ENCODE measurements around the gene CLCA1.

Gene CLCA1

GRCh38 chr1:86523670-86524354 lies 55.1 kb downstream of the CLCA1 start:
- no peak overlapping the region for H3K27ac ChIP-seq (ENCODE audit: low read depth, low read length)
- no peak for DNase-seq
- no peak overlapping the region for H3K18ac ChIP-seq (ENCODE audit: low read length)
- H2BK120ac ChIP-seq (ENCODE audit: insufficient read depth, low read length, poor library complexity): no peak overlapping the region
- no peak overlapping the region for H3K14ac ChIP-seq (ENCODE audit: low read length)
- no peak overlapping the region for H4K91ac ChIP-seq (ENCODE audit: low read depth, low read length)
- no peak overlapping the region for H4K8ac ChIP-seq (ENCODE audit: low read depth, low read length)
- H4K12ac ChIP-seq (ENCODE audit: low read depth, low read length): no peak overlapping the region
- no peak overlapping the region for H2AK5ac ChIP-seq (ENCODE audit: low read length)
- no peak overlapping the region for H3K9ac ChIP-seq (ENCODE audit: low read length)
- H3K79me2 ChIP-seq (ENCODE audit: control insufficient read depth, insufficient read depth, low read length, poor library complexity): no peaks in the 10 kb centered on the region
- H3K4me3 ChIP-seq (ENCODE audit: low read depth, low read length): no peak overlapping the region
- no peak overlapping the region for H2AFZ ChIP-seq (ENCODE audit: insufficient read depth, low read length, poor library complexity)
- no peak overlapping the region for H3K23ac ChIP-seq (ENCODE audit: low read length)
- peaks cover 6% of the 10 kb centered on the region for H3K9me3 ChIP-seq (ENCODE audit: insufficient read depth, low read depth, low read length)
- H3K4me1 ChIP-seq (ENCODE audit: control insufficient read depth in 1 of 2, insufficient read depth in 2 of 2, low read length in 2 of 2): no peaks in the 10 kb centered on the region
- H2BK5ac ChIP-seq (ENCODE audit: low read depth, low read length, poor library complexity): no peak overlapping the region
- no CpG with 5 or more reads among the region's 32 CpGs for WGBS (ENCODE audit: extremely low coverage, insufficient coverage, insufficient read length)
- H3K36me3 ChIP-seq (ENCODE audit: control insufficient read depth in 1 of 2, insufficient read depth in 2 of 2, low read length in 2 of 2): no peaks in the 10 kb centered on the region
- H3K4me2 ChIP-seq (ENCODE audit: low read length): no peak overlapping the region
- no peaks in the 10 kb centered on the region for H3K27me3 ChIP-seq (ENCODE audit: insufficient read depth, low read length)
- no peaks in the 10 kb centered on the region for H3K79me1 ChIP-seq (ENCODE audit: low read length)
- H3K4ac ChIP-seq (ENCODE audit: low read depth, low read length): no peak overlapping the region
- no peak overlapping the region for H2BK12ac ChIP-seq (ENCODE audit: low read length)

GRCh38 chr1:86527306-86527705 lies 58.6 kb downstream of the CLCA1 start:
- no CpG with 5 or more reads among the region's 4 CpGs for WGBS (ENCODE audit: extremely low coverage, insufficient coverage, insufficient read length)
- Histone ChIP-seq H3K4me1 (ENCODE audit: control insufficient read depth in 1 of 2, insufficient read depth in 2 of 2, low read length in 2 of 2) (no peaks in the 10 kb centered on the region), H3K23ac (ENCODE audit: low read length) (no peak overlapping the region), H3K79me2 (ENCODE audit: control insufficient read depth, insufficient read depth, low read length, poor library complexity) (no peaks in the 10 kb centered on the region), H3K36me3 (ENCODE audit: control insufficient read depth in 1 of 2, insufficient read depth in 2 of 2, low read length in 2 of 2) (no peaks in the 10 kb centered on the region), H3K79me1 (ENCODE audit: low read length) (no peaks in the 10 kb centered on the region), H3K27ac (ENCODE audit: low read depth, low read length) (no peak overlapping the region), H2BK5ac (ENCODE audit: low read depth, low read length, poor library complexity) (no peak overlapping the region), H4K91ac (ENCODE audit: low read depth, low read length) (no peak overlapping the region), H3K4ac (ENCODE audit: low read depth, low read length) (no peak overlapping the region), H2AFZ (ENCODE audit: insufficient read depth, low read length, poor library complexity) (no peak overlapping the region), H2BK12ac (ENCODE audit: low read length) (no peak overlapping the region), H4K8ac (ENCODE audit: low read depth, low read length) (no peak overlapping the region), H3K18ac (ENCODE audit: low read length) (no peak overlapping the region), H2BK120ac (ENCODE audit: insufficient read depth, low read length, poor library complexity) (no peak overlapping the region), H3K14ac (ENCODE audit: low read length) (no peak overlapping the region), H3K27me3 (ENCODE audit: insufficient read depth, low read length) (no peaks in the 10 kb centered on the region), H4K12ac (ENCODE audit: low read depth, low read length) (no peak overlapping the region), H3K4me2 (ENCODE audit: low read length) (no peak overlapping the region), H3K9ac (ENCODE audit: low read length) (no peak overlapping the region), H3K4me3 (ENCODE audit: low read depth, low read length) (no peak overlapping the region), H3K9me3 (ENCODE audit: insufficient read depth, low read depth, low read length) (peaks cover 6% of the 10 kb centered on the region), H2AK5ac (ENCODE audit: low read length) (no peak overlapping the region)
- DNase-seq: no peak

- H3K36me3 ChIP-seq (ENCODE audit: control insufficient read depth in 1 of 2, insufficient read depth in 2 of 2, low read length in 2 of 2): no peaks in the 10 kb centered on the region
- no peak overlapping the region for H3K9ac ChIP-seq (ENCODE audit: low read length)
- H3K4ac ChIP-seq (ENCODE audit: low read depth, low read length): no peak overlapping the region
- no peak for DNase-seq
- no CpG with 5 or more reads among the region's 3 CpGs for WGBS (ENCODE audit: extremely low coverage, insufficient coverage, insufficient read length)
- no peaks in the 10 kb centered on the region for H3K4me1 ChIP-seq (ENCODE audit: control insufficient read depth in 1 of 2, insufficient read depth in 2 of 2, low read length in 2 of 2)
- H3K79me1 ChIP-seq (ENCODE audit: low read length): no peaks in the 10 kb centered on the region
- no peak overlapping the region for H3K23ac ChIP-seq (ENCODE audit: low read length)
- no peak overlapping the region for H2BK5ac ChIP-seq (ENCODE audit: low read depth, low read length, poor library complexity)
- H3K27ac ChIP-seq (ENCODE audit: low read depth, low read length): no peak overlapping the region
- no peak overlapping the region for H4K8ac ChIP-seq (ENCODE audit: low read depth, low read length)
- H3K4me3 ChIP-seq (ENCODE audit: low read depth, low read length): no peak overlapping the region
- no peak overlapping the region for H4K91ac ChIP-seq (ENCODE audit: low read depth, low read length)
- H3K27me3 ChIP-seq (ENCODE audit: insufficient read depth, low read length): no peaks in the 10 kb centered on the region
- no peak overlapping the region for H3K14ac ChIP-seq (ENCODE audit: low read length)
- no peak overlapping the region for H2BK120ac ChIP-seq (ENCODE audit: insufficient read depth, low read length, poor library complexity)
- no peak overlapping the region for H3K4me2 ChIP-seq (ENCODE audit: low read length)
- H2BK12ac ChIP-seq (ENCODE audit: low read length): no peak overlapping the region
- no peak overlapping the region for H3K18ac ChIP-seq (ENCODE audit: low read length)
- no peaks in the 10 kb centered on the region for H3K9me3 ChIP-seq (ENCODE audit: insufficient read depth, low read depth, low read length)
- no peak overlapping the region for H2AK5ac ChIP-seq (ENCODE audit: low read length)
- H4K12ac ChIP-seq (ENCODE audit: low read depth, low read length): no peak overlapping the region
- no peak overlapping the region for H2AFZ ChIP-seq (ENCODE audit: insufficient read depth, low read length, poor library complexity)
- H3K79me2 ChIP-seq (ENCODE audit: control insufficient read depth, insufficient read depth, low read length, poor library complexity): no peaks in the 10 kb centered on the region
Observed at GRCh38 chr1:86530211-86530845, 61.6 kb downstream of the CLCA1 start.

- no CpG with 5 or more reads among the region's 4 CpGs for WGBS (ENCODE audit: extremely low coverage, insufficient coverage, insufficient read length)
- no peaks in the 10 kb centered on the region for H3K9me3 ChIP-seq (ENCODE audit: insufficient read depth, low read depth, low read length)
- peaks cover 3 to 4% of the 10 kb centered on the region in 2 experiments for H3K4me1 ChIP-seq (ENCODE audit: control insufficient read depth in 1 of 2, insufficient read depth in 2 of 2, low read length in 2 of 2)
- no peak overlapping the region for H3K27ac ChIP-seq (ENCODE audit: low read depth, low read length)
- no peak overlapping the region for H3K4ac ChIP-seq (ENCODE audit: low read depth, low read length)
- no peak overlapping the region for H2BK120ac ChIP-seq (ENCODE audit: insufficient read depth, low read length, poor library complexity)
- H3K4me2 ChIP-seq (ENCODE audit: low read length): no peak overlapping the region
- H4K8ac ChIP-seq (ENCODE audit: low read depth, low read length): no peak overlapping the region
- no peak overlapping the region for H2BK12ac ChIP-seq (ENCODE audit: low read length)
- H2AFZ ChIP-seq (ENCODE audit: insufficient read depth, low read length, poor library complexity): no peak overlapping the region
- no peak overlapping the region for H3K23ac ChIP-seq (ENCODE audit: low read length)
- H3K36me3 ChIP-seq (ENCODE audit: control insufficient read depth in 1 of 2, insufficient read depth in 2 of 2, low read length in 2 of 2): no peaks in the 10 kb centered on the region
- no peak overlapping the region for H2BK5ac ChIP-seq (ENCODE audit: low read depth, low read length, poor library complexity)
- no peak overlapping the region for H2AK5ac ChIP-seq (ENCODE audit: low read length)
- H3K27me3 ChIP-seq (ENCODE audit: insufficient read depth, low read length): no peaks in the 10 kb centered on the region
- no peak overlapping the region for H3K18ac ChIP-seq (ENCODE audit: low read length)
- H3K4me3 ChIP-seq (ENCODE audit: low read depth, low read length): no peak overlapping the region
- H3K9ac ChIP-seq (ENCODE audit: low read length): no peak overlapping the region
- peak; percentile 7 to 69 for DNase-seq
- no peaks in the 10 kb centered on the region for H3K79me2 ChIP-seq (ENCODE audit: control insufficient read depth, insufficient read depth, low read length, poor library complexity)
- no peaks in the 10 kb centered on the region for H3K79me1 ChIP-seq (ENCODE audit: low read length)
- H4K91ac ChIP-seq (ENCODE audit: low read depth, low read length): no peak overlapping the region
- H4K12ac ChIP-seq (ENCODE audit: low read depth, low read length): no peak overlapping the region
- no peak overlapping the region for H3K14ac ChIP-seq (ENCODE audit: low read length)
Observed at GRCh38 chr1:86537928-86538695, 69.4 kb downstream of the CLCA1 start.

Measured in trophoblast cell (in vitro differentiated cells and primary cell).